Gastroesophageal sphincter (tissue), 4 donors: ENCODE data around the gene ZXDB. TPM values are rescaled to one million over a fixed set of nuclear protein-coding genes. Genes with fewer than 3 reads are reported as not detected.
A peak's percentile ranks its signal among the peaks of the same experiment; 100 is the strongest.
"Not testable (repeated sequence)": the region's sequence is repeated elsewhere in the genome, so short reads cannot be mapped to it uniquely, and the experiment has no call there.

Experiments
- ATAC-seq: fragments of 150-250 bp; one replicate; pipeline ENCODE4 v1.9.1; 2016; ENCODE audit warnings: mild to moderate bottlenecking, moderate library complexity
- H3K27ac ChIP-seq, 4 donors: fragments of 200-600 bp; sonication (generic) in 3 of 4; 1 replicate in 3 of 4; 2 replicates in 1 of 4; pipeline ENCODE4 v1.5.1; 2016 to 2019
- H3K27me3 ChIP-seq: fragments of 200-600 bp; sonication (generic); one replicate; pipeline ENCODE4 v1.5.1; 2019
- H3K36me3 ChIP-seq, 2 donors: fragments of 200-600 bp; sonication (generic); one replicate each; pipeline ENCODE4 v1.5.1; 2019; ENCODE audit warnings: control low read depth in 1 of 2
- H3K4me1 ChIP-seq, 3 donors: fragments of 200-600 bp; sonication (generic); 1 replicate in 2 of 3; 2 replicates in 1 of 3; pipeline ENCODE4 v1.5.1; 2016 to 2019; ENCODE audit warnings: control low read depth in 2 of 3
- H3K4me3 ChIP-seq, 2 donors: fragments of 200-600 bp; sonication (generic); one replicate each; pipeline ENCODE4 v1.5.1; 2019; ENCODE audit warnings: mild to moderate bottlenecking in 1 of 2, moderate library complexity in 1 of 2
- H3K9me3 ChIP-seq, 3 donors: fragments of 200-600 bp; sonication (generic); one replicate each; pipeline ENCODE4 v1.5.1; 2017 to 2019; ENCODE audit warnings: control low read depth in 2 of 3
- EP300 ChIP-seq: sonication (generic); formaldehyde crosslinking; IDR thresholded peaks from one replicate; pipeline ENCODE4 v1.6.1; 2017; ENCODE audit warnings: antibody characterized with exemption, mild to moderate bottlenecking
- POLR2A ChIP-seq, 2 donors: fragments of 450-650 bp; IDR thresholded peaks; one replicate each; pipeline ENCODE4 v1.6.1; 2017; ENCODE audit warnings: antibody characterized with exemption in 2 of 2, mild to moderate bottlenecking in 2 of 2, moderate library complexity in 1 of 2
- POLR2AphosphoS5 ChIP-seq: sonication (generic); formaldehyde crosslinking; IDR thresholded peaks from one replicate; pipeline ENCODE4 v1.6.1; 2017; ENCODE audit warnings: antibody characterized with exemption
- WGBS, 2 donors: methylation state at CpG; one replicate each; pipeline ENCODE4 v1.1.5; 2018; ENCODE audit warnings: low coverage in 1 of 2; 5-methylcytosine and 5-hydroxymethylcytosine counted together
- total RNA-seq, 4 donors: library from RNA; depleted of rRNA; stranded (reverse); fragments of >200 nt; gene quantifications; one replicate each; pipeline ENCODE4 v1.1.0, GENCODE V29; 2016
- TF ChIP-seq, protein P1 (sequence below), 4 experiments: fragments of 200-600 bp in 2 of 4; fragments of 450-650 bp in 2 of 4; sonication (generic) in 1 of 4; IDR thresholded peaks; one replicate each; pipeline ENCODE4 v1.5.1; 2017 to 2019; ENCODE audit warnings: antibody characterized with exemption in 4 of 4, mild to moderate bottlenecking in 2 of 4, moderate library complexity in 2 of 4

The ZXDB gene
- total RNA-seq = 10 to 100 TPM; 13.6 to 18.8 (median 15.8) TPM

DNA sequence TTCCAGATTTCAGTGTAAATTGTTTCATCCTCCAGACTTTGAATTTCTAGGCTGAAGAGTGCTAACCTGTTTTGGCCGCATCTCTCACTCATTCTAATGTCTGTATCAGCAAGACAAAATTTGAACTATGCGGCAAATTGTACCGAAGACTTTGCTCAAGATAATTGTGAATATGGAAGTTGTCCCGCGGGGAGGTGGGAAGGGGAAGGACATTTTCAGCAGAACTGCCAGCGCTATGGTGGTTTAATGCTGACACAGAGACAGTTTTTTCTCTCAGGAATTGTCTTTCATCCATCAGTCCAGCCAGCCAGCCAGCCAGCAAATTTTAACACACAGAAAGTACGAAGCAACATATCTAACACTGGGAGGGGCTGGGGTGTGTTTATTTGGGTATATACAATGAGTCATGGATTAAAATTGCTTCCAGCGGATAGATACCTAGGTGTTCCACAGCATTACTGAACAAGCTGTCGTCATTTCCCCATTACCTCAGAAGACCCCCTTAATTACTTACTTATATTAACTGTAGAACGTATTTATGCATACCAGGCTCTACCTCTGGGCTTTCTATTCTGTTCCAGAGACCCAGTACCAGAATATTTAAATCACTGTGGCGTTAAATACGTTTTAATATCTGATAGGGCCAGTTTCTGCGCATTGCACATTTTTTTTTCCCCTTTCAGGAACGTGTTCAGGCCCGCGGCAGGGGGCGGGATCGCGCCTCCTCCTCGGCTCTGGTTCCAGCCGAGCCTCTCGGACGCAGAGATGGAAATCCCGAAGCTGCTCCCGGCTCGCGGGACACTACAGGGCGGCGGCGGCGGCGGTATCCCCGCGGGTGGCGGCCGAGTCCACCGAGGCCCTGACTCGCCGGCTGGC lies at the start of gene ZXDB:
Gene ZXDB, plus strand, starts transcription at position 728 of the 876 bp plus-strand sequence. Its CDS starts 38 bp downstream, at position 766.
- H3K36me3 ChIP-seq, H3K9me3 ChIP-seq, H3K27me3 ChIP-seq: not testable (repeated sequence)
- peaks cover 0 to 34% (median 0%) of the 10 kb centered on the region in 3 donors for H3K4me1 ChIP-seq
- peak; percentile 75 for ATAC-seq
- peak within 1 kb of the TSS; percentile 66 to 73 for H3K4me3 ChIP-seq
- 20 to 24% methylated on average over 1 to 10 of the region's 39 CpGs for WGBS, 2 donors
- peak within 1 kb of the TSS; percentile 94 to 97 (median 94) for H3K27ac ChIP-seq

DNA sequence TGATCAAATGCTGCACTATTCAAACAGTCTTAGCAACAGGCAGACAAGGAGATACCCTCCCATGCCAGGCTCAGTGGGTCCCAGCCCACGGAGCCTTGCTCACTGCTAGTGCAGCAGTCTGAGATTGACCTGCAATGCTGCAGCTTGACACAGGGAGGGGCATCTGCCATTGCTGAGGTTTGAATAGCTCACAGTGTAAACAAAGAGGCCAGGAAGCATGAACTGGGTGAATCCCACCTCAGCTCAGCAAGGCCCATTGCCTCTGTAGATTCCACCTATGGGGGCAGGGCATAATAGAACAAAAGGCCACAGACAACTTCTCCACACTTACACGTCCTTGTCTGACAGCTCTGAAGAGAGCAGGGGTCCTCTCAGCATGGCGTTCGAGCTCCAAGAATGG lies 26.6 kb upstream of the ZXDB start:
- WGBS, 2 donors = no CpG with 5 or more reads among the region's 4 CpGs
- H3K27ac ChIP-seq = no peak overlapping the region
- no peak for TF ChIP-seq EP300
- ATAC-seq = no peak
- no peaks in the 10 kb centered on the region for H3K4me1 ChIP-seq
- no peaks in the 10 kb centered on the region for H3K9me3 ChIP-seq
- H3K36me3 ChIP-seq = no peaks in the 10 kb centered on the region
- H3K4me3 ChIP-seq = no peak overlapping the region
- no peaks in the 10 kb centered on the region for H3K27me3 ChIP-seq

DNA sequence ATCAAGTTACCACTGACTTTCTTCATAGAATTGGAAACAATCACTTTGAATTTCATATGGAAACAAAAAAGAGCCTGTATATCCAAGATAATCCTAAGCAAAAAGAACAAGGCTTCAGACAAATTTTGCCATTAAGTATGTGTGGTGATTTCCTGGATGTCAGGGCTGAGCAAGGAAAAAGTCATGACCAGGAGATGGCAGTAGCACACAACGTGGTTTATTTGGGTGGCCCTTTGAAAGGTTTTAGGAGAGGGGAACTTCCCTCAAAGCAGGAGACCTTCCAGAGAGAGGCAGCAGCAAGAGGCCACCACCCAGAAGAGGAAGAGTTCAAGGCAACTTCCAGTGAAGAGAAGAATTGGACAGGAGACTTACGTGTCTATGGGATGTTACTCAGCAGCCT lies 18.1 kb upstream of the ZXDB start:
- no peaks in the 10 kb centered on the region for H3K27me3 ChIP-seq
- no peak overlapping the region for H3K27ac ChIP-seq
- no peaks in the 10 kb centered on the region for H3K36me3 ChIP-seq
- no peak overlapping the region for H3K4me3 ChIP-seq
- TF ChIP-seq POLR2A (IDR thresholded peaks at IDR 0.05) = no peak
- TF ChIP-seq, protein P1, sequence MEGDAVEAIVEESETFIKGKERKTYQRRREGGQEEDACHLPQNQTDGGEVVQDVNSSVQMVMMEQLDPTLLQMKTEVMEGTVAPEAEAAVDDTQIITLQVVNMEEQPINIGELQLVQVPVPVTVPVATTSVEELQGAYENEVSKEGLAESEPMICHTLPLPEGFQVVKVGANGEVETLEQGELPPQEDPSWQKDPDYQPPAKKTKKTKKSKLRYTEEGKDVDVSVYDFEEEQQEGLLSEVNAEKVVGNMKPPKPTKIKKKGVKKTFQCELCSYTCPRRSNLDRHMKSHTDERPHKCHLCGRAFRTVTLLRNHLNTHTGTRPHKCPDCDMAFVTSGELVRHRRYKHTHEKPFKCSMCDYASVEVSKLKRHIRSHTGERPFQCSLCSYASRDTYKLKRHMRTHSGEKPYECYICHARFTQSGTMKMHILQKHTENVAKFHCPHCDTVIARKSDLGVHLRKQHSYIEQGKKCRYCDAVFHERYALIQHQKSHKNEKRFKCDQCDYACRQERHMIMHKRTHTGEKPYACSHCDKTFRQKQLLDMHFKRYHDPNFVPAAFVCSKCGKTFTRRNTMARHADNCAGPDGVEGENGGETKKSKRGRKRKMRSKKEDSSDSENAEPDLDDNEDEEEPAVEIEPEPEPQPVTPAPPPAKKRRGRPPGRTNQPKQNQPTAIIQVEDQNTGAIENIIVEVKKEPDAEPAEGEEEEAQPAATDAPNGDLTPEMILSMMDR (IDR thresholded peaks at IDR 0.05) = peak in 2 of 4 experiments; percentile 10 to 51
- ATAC-seq = no peak
- WGBS, 2 donors = 0 to 10% methylated on average over 1 to 2 of the region's 2 CpGs
- H3K4me1 ChIP-seq = no peaks in the 10 kb centered on the region
- H3K9me3 ChIP-seq = no peaks in the 10 kb centered on the region

DNA sequence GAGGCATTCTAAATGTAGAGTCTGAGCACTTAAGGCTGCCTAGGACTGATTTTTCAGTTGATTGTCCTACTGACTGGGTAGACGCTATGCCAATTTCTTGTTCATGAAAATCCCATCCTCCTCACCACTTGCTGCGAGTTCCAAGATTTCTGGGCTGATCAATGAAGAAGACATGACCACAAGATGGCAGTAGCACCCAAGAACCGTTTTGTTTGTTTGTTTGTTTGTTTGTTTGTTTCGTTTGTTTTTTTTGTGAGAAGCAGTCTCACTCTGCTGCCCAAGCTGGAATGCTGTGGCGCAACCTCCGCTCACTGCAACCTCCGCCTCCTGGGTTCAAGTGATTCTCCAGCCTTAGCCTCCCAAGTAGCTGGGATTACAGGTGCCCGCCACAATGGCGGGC lies 8.9 kb upstream of the ZXDB start:
- 48 to 100% methylated on average over 1 to 4 of the region's 9 CpGs for WGBS, 2 donors
- not testable (repeated sequence) for H3K9me3 ChIP-seq, H3K4me3 ChIP-seq, H3K36me3 ChIP-seq, H3K4me1 ChIP-seq, H3K27me3 ChIP-seq, ATAC-seq, H3K27ac ChIP-seq

DNA sequence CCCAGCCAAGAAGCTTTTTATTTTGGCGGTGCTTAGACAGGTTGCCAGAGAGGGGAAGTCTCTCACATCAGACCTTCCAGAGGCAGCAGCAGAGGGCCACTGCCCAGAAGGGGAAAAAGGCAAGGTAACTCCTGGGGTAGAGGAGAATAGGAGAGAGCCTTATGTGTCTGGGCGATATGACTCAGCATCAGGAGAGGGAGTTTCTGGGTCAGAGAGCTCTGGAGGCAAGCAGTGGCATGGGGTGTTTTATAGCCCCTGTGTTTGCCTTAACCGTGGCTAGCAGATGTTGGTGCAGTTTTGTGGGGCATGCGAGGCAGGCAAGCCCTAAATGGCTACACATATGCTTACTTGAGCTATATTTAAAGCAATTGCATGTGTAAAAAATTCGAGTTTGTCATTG lies 8.3 kb upstream of the ZXDB start:
- 17% methylated on average over 1 of the region's 5 CpGs; no CpG with 5 or more reads in 1 of the 2 donors for WGBS, 2 donors
- H3K36me3 ChIP-seq = no peaks in the 10 kb centered on the region
- H3K27me3 ChIP-seq = no peaks in the 10 kb centered on the region
- H3K4me1 ChIP-seq = no peaks in the 10 kb centered on the region
- ATAC-seq = no peak
- H3K4me3 ChIP-seq = no peak overlapping the region
- H3K9me3 ChIP-seq = no peaks in the 10 kb centered on the region
- TF ChIP-seq EP300 (no peak), POLR2AphosphoS5 (no peak), POLR2A (IDR thresholded peaks at IDR 0.05) (no peak)
- TF ChIP-seq, protein P1 (IDR thresholded peaks at IDR 0.05) = no peak
- no peak overlapping the region for H3K27ac ChIP-seq

DNA sequence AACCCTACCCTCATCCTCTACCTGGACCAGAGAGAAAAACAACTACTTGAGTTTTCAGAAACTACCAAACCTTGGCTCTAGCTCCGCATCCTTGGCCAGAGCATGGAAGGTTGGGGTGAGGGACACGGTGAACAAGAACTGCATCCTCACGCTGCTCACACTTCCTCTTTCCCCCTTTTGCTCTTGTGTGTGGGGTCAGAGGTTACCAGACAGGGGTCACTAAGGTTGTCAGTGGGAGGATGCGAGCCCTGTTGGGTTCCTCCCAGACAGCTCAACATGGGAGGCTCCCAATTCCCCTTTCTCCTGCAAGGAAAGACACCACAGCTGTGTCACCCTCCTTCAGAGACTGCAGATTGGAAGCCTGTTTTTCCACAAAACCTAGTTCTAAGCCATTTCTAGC lies 5.5 kb upstream of the ZXDB start:
- Histone ChIP-seq H3K4me3 (no peak overlapping the region), H3K36me3 (no peaks in the 10 kb centered on the region), H3K27ac (no peak overlapping the region), H3K4me1 (peaks cover 0 to 7% (median 0%) of the 10 kb centered on the region in 3 donors), H3K27me3 (no peaks in the 10 kb centered on the region), H3K9me3 (no peaks in the 10 kb centered on the region)
- TF ChIP-seq POLR2AphosphoS5 = no peak
- ATAC-seq = no peak
- WGBS, 2 donors = 85% methylated on average over 3 of the region's 4 CpGs; no CpG with 5 or more reads in 1 of the 2 donors

DNA sequence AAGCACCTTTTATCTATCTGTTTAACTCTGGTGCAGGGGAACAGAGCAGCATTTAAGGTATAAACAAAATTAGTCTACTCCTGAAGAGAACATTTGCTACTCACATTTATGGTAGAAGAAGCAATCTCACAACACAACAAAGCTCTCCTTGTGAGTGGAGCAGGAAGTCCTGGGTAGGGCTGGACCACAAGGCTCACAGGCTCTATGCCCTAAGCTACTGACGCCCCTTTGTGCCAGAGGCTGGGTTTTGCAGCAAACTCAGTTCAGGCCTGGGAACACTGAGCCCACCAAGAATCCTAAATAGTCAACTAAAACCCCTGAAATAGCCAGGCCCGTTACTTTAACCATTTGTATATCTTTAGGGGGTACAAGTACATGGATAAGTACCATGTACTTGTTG lies 4.7 kb upstream of the ZXDB start:
- Histone ChIP-seq H3K27ac (no peak overlapping the region), H3K36me3 (no peaks in the 10 kb centered on the region), H3K9me3 (no peaks in the 10 kb centered on the region), H3K4me3 (no peak overlapping the region), H3K4me1 (peaks cover 0 to 7% (median 0%) of the 10 kb centered on the region in 3 donors), H3K27me3 (no peaks in the 10 kb centered on the region)
- no peak for ATAC-seq
- 39% methylated on average over 2 of the region's 2 CpGs; no CpG with 5 or more reads in 1 of the 2 donors for WGBS, 2 donors
- TF ChIP-seq POLR2A (IDR thresholded peaks at IDR 0.05) (no peak), EP300 (no peak), POLR2AphosphoS5 (no peak)
- TF ChIP-seq, protein P1 (IDR thresholded peaks at IDR 0.05) = no peak
